Endothelial cell of umbilical vein (primary cell): Measurements from ENCODE around the gene EFTUD2. TPM values are rescaled to one million over a fixed set of nuclear protein-coding genes. Genes with fewer than 3 reads are reported as not detected.
A peak's percentile ranks its signal among the peaks of the same experiment; 100 is the strongest.

Experiments used
- BruUV-seq: library from RNA; stranded (reverse); fragments of 400-500 nt; replicated peaks from 2 replicates; lab custom pipeline; 2021; lab: Mats Ljungman, UMichigan
- CTCF ChIA-PET: fragments of 300-600, 350-600 bp; sonication (Branson Sonifier 250); formaldehyde crosslinking; loops from one replicate; lab custom pipeline; 2021; ENCODE audit warnings: antibody characterized with exemption, inconsistent platforms; lab: Charles Lee
- POLR2A ChIA-PET: fragments of 300-600, 350-600 bp; sonication (Branson Sonifier 250); formaldehyde crosslinking; loops from one replicate; lab custom pipeline; 2021; ENCODE audit warnings: antibody characterized with exemption, inconsistent platforms; lab: Charles Lee
- DNase-seq: peaks from one replicate; pipeline ENCODE4 v3.0.0-alpha.2; 2011; ENCODE audit warnings: low read depth, low spot score
- FAIRE-seq: peaks from 2 replicates; lab custom pipeline; 2011; peaks lifted over from hg19 to GRCh38; lab: Jason Lieb, UNC
- H2AFZ ChIP-seq: 2 replicates; pipeline ENCODE4 v1.6.0; 2012; ENCODE audit warnings: low read depth, low read length, control low read depth, inconsistent platforms
- H3K27ac ChIP-seq: 2 replicates; pipeline ENCODE4 v1.5.1; 2011; ENCODE audit warnings: low read depth, mild to moderate bottlenecking, control low read depth, low read length, moderate library complexity; ENCODE audit not compliant: insufficient read depth
- H3K27me3 ChIP-seq, 2 experiments: 2 replicates each; pipeline versions ENCODE4 v1.6.0 to v1.6.1; 2011; ENCODE audit warnings: low read length in 2 of 2, mixed read lengths in 1 of 2; ENCODE audit not compliant: control insufficient read depth in 2 of 2, insufficient read depth in 2 of 2
- H3K36me3 ChIP-seq, 2 experiments: 2 replicates in 1 of 2; 3 replicates in 1 of 2; pipeline ENCODE4 v1.5.1; 2011; ENCODE audit warnings: low read length in 2 of 2, mild to moderate bottlenecking in 1 of 2, moderate library complexity in 1 of 2; ENCODE audit not compliant: control insufficient read depth in 2 of 2, insufficient read depth in 2 of 2; ENCODE audit errors: extremely low read depth in 1 of 2
- H3K4me1 ChIP-seq: 3 replicates; pipeline ENCODE4 v1.5.1; 2011; ENCODE audit warnings: mild to moderate bottlenecking, low read length; ENCODE audit not compliant: control insufficient read depth, insufficient read depth; ENCODE audit errors: extremely low read depth
- H3K4me2 ChIP-seq: 2 replicates; pipeline ENCODE4 v1.6.1; 2011; ENCODE audit warnings: low read length, control low read depth, mixed read lengths; ENCODE audit not compliant: insufficient read depth
- H3K4me3 ChIP-seq, 3 experiments: fragments of 200-600 bp in 1 of 3; sonication (generic), shearing (Covaris generic) in 1 of 3; replicated peaks in 1 of 3; 2 replicates each; pipeline ENCODE4 v1.5.1; 2011 to 2016; ENCODE audit warnings: control low read depth in 3 of 3, low read length in 3 of 3, mild to moderate bottlenecking in 2 of 3, inconsistent platforms in 1 of 3, low read depth in 1 of 3, moderate library complexity in 1 of 3; ENCODE audit not compliant: insufficient read depth in 1 of 3
- H3K79me2 ChIP-seq: 2 replicates; pipeline ENCODE4 v1.6.0; 2012; ENCODE audit warnings: low read length, inconsistent platforms; ENCODE audit not compliant: control insufficient read depth, insufficient read depth
- H3K9ac ChIP-seq: replicated peaks from 2 replicates; pipeline ENCODE3; 2011; ENCODE audit warnings: low read length, control low read depth; ENCODE audit not compliant: insufficient read depth; ENCODE audit errors: extremely low read depth
- H3K9me1 ChIP-seq: replicated peaks from 3 replicates; pipeline ENCODE4 v1.6.0; 2011; ENCODE audit warnings: mild to moderate bottlenecking, low read length; ENCODE audit not compliant: control insufficient read depth, insufficient read depth; ENCODE audit errors: extremely low read depth
- H3K9me3 ChIP-seq: replicated peaks from 2 replicates; pipeline ENCODE4 v1.5.1; 2012; ENCODE audit warnings: low read length, inconsistent platforms; ENCODE audit not compliant: control insufficient read depth, insufficient read depth
- H4K20me1 ChIP-seq: replicated peaks from 2 replicates; pipeline ENCODE3; 2011; ENCODE audit warnings: mild to moderate bottlenecking, low read length; ENCODE audit not compliant: control insufficient read depth, insufficient read depth; ENCODE audit errors: extremely low read depth
- CTCF ChIP-seq, 2 donors: IDR thresholded peaks; 1 replicate in 1 of 2; 2 replicates in 1 of 2; pipeline ENCODE4 v1.5.1; 2011; ENCODE audit warnings: low read length in 2 of 2, mild to moderate bottlenecking in 2 of 2, moderate library complexity in 2 of 2, control low read depth in 1 of 2, inconsistent platforms in 1 of 2, low read depth in 1 of 2; ENCODE audit not compliant: insufficient read depth in 1 of 2; ENCODE audit errors: extremely low read depth in 1 of 2
- JUN ChIP-seq: IDR thresholded peaks from 2 replicates; pipeline ENCODE4 v1.6.1; 2011; ENCODE audit warnings: borderline replicate concordance, low read depth; ENCODE audit not compliant: insufficient read length, insufficient read depth
- MYC ChIP-seq: IDR thresholded peaks from one replicate; pipeline ENCODE4 v1.6.1; 2011; ENCODE audit warnings: mild to moderate bottlenecking, low read depth, low read length
- POLR2AphosphoS5 ChIP-seq: IDR thresholded peaks from 2 replicates; pipeline ENCODE4 v1.6.1; 2012; ENCODE audit warnings: low read depth, mild to moderate bottlenecking, control low read depth, low read length, moderate library complexity; ENCODE audit not compliant: insufficient read depth
- dilution Hi-C: fragments of 300-500 bp; cut with MboI; formaldehyde crosslinking; loops from one replicate; pipeline ENCODE4 v1.15.0; 2019; ENCODE audit warnings: low sequenced_read_pairs; ENCODE audit not compliant: extremely low pct_ligation_motif_present
- intact Hi-C: fragments of 100-400 bp; cut with micrococcal nuclease; formaldehyde crosslinking; loops from one replicate; pipeline ENCODE4 v1.10.0; 2022
- polyA plus RNA-seq, 4 experiments: library from polyadenylated mRNA; depleted of rRNA in 3 of 4; stranded (reverse) in 3 of 4; unstranded in 1 of 4; fragments of >200 nt; gene quantifications; 2 replicates each; pipeline versions ENCODE4 v1.2.1 to v1.2.3, GENCODE V29; 2011 to 2012; ENCODE audit warnings: missing spikeins in 1 of 4
- total RNA-seq: library from RNA; stranded (reverse); gene quantifications from 2 replicates; pipeline ENCODE4 v1.2.3, GENCODE V29; 2021

The EFTUD2 gene
- total and polyA plus RNA-seq, 2 donors (not counting 3 experiments of a cell fraction or from before 2014, with no cell fraction given): 125 to 170 TPM

GRCh38 chr17:44917456-44917855 is 18.2 kb upstream of the EFTUD2 start:
- intact Hi-C loops (no loop called here), dilution Hi-C loops (no loop called here)
- no peak overlapping the region for H2AFZ ChIP-seq
- H3K9ac ChIP-seq: no peak overlapping the region
- H3K9me3 ChIP-seq: no peaks in the 10 kb centered on the region
- no peak overlapping the region for H3K4me3 ChIP-seq
- peaks cover 0 to 11% of the 10 kb centered on the region in 2 experiments for H3K27me3 ChIP-seq
- ChIA-PET POLR2A (no interaction called here), CTCF (interaction anchor here (0.9 to 9.9 kb wide), 7 partner anchors 8 to 218 kb away, joined by 3 to 331 read pairs (median 4); partner anchors contain the start of genes ACBD4 and EFTUD2)
- no peak overlapping the region for H3K27ac ChIP-seq
- no peaks in the 10 kb centered on the region for H3K79me2 ChIP-seq
- no peak for FAIRE-seq
- H3K36me3 ChIP-seq: no peaks in the 10 kb centered on the region
- no peaks in the 10 kb centered on the region for H4K20me1 ChIP-seq
- no peak for TF ChIP-seq MYC
- no peak for TF ChIP-seq JUN
- H3K4me2 ChIP-seq: no peak overlapping the region
- H3K4me1 ChIP-seq: peaks cover 8% of the 10 kb centered on the region
- no peaks in the 10 kb centered on the region for H3K9me1 ChIP-seq
- BruUV-seq: no TSS peak
- no peak for DNase-seq

- DNase-seq (peak; percentile 39), FAIRE-seq (peak; percentile 35)
- no peak overlapping the region for H3K4me3 ChIP-seq
- H3K9me3 ChIP-seq: no peaks in the 10 kb centered on the region
- TF ChIP-seq POLR2AphosphoS5: no peak
- peak in 1 of 2 donors; percentile 28 for TF ChIP-seq CTCF (IDR thresholded peaks at IDR 0.05; ENCODE audit: extremely low read depth in 1 of 2, insufficient read depth in 1 of 2, low read depth in 1 of 2, low read length in 2 of 2)
- H3K27ac ChIP-seq: no peak overlapping the region
- H3K9ac ChIP-seq: no peak overlapping the region
- dilution Hi-C loops: no loop called here
- no peaks in the 10 kb centered on the region for H3K79me2 ChIP-seq
- H3K9me1 ChIP-seq: no peaks in the 10 kb centered on the region
- ChIA-PET POLR2A (no interaction called here), CTCF (interaction anchor here (0.6 to 9.9 kb wide), 5 partner anchors 8 to 144 kb away, joined by 3 to 331 read pairs (median 4); partner anchors contain the start of gene EFTUD2)
- intact Hi-C loops: no loop called here
- BruUV-seq: no TSS peak
- no peaks in the 10 kb centered on the region for H4K20me1 ChIP-seq
- no peak overlapping the region for H3K4me2 ChIP-seq
- peaks cover 0 to 11% of the 10 kb centered on the region in 2 experiments for H3K27me3 ChIP-seq
- H3K36me3 ChIP-seq: no peaks in the 10 kb centered on the region
- H2AFZ ChIP-seq: no peak overlapping the region
- peaks cover 8% of the 10 kb centered on the region for H3K4me1 ChIP-seq
Observed at GRCh38 chr17:44916781-44917241, 17.6 kb upstream of the EFTUD2 start.
